Vagina (tissue), 2 donors: ENCODE measurements around the gene BICD2.

Source experiments
- CTCF ChIP-seq, 3 experiments: fragments of 450-650 bp in 2 of 3; fragments of 200-600 bp in 1 of 3; sonication (generic) in 1 of 3; IDR thresholded peaks; one replicate each; pipeline ENCODE4 v1.5.1; 2017 to 2019; ENCODE audit warnings: antibody characterized with exemption in 3 of 3, mild to moderate bottlenecking in 2 of 3, moderate library complexity in 2 of 3
- POLR2A ChIP-seq, 2 donors: fragments of 450-650 bp; IDR thresholded peaks; one replicate each; pipeline ENCODE4 v1.6.1; 2017; ENCODE audit warnings: antibody characterized with exemption in 2 of 2, mild to moderate bottlenecking in 2 of 2, moderate library complexity in 2 of 2
- POLR2AphosphoS5 ChIP-seq, 2 donors: sonication (generic); formaldehyde crosslinking; IDR thresholded peaks; one replicate each; pipeline ENCODE4 v1.9.0; 2017; ENCODE audit warnings: antibody characterized with exemption in 2 of 2, mild to moderate bottlenecking in 2 of 2, low read depth in 1 of 2; ENCODE audit not compliant: insufficient read depth in 1 of 2

DNA sequence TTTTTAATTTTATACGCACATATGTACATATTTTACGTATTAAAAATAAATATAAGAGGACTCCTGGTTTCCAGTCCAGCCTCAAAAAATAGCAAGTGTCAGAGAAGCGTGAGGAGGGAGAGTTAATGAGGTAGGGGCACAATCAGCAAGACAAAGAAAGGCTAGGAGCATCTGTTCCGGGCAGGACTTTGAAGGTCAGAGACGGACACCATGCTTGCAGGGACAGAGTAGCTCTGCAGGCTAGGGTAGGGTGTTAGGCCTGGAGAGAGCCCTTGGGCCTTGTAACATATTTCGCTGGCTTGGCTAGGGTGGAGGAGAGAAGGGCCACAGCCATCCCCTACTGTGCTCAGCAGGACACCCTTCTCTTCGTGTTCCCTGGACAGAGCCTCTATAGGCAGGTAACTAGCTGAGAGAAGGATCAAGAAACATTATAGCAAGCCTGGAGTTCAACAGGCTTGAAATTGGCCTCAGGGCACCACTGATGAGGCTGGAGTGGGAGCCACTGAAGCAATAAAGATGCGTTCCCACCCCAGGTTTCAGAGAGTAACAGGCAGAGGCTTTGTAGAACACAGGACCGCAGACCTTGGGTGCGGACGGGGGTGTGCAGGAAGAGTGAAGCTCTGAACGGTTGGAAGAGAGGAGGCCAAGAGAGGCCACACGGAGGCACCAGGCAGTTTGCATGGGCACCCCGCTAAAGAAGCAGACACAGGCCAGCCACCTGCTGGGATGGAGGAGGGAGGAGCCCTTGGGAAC is 85.0 kb downstream of the BICD2 start:
- TF ChIP-seq CTCF (IDR thresholded peaks at IDR 0.05): no peak
- no peak for TF ChIP-seq POLR2AphosphoS5 (IDR thresholded peaks at IDR 0.05; ENCODE audit: insufficient read depth in 1 of 2, low read depth in 1 of 2)
- TF ChIP-seq POLR2A (IDR thresholded peaks at IDR 0.05): no peak
